Measurements from ENCODE around the gene TNF. TPM values are rescaled to one million over a fixed set of nuclear protein-coding genes. Genes with fewer than 3 reads are reported as not detected.

The TNF gene
- total RNA-seq, 1 donor from 2014 or later, result 1.2 TPM

- H3K9me3 ChIP-seq (ENCODE audit: insufficient read depth, low read depth, low read length), result no peaks in the 10 kb centered on the region
- H3K27ac Mint-ChIP-seq (ENCODE audit: unreplicated experiment), result peak within 1 kb of the TSS; percentile 48
Measured at GRCh38 chr6:31582230-31582643, 6.9 kb downstream of the TNF start, which contains the start of gene LTB. LTB (minus strand) TSS chr6:31582424; CDS start chr6:31582417, 7 bp downstream.

GRCh38 chr6:31585491-31585890 is 10.1 kb downstream of the TNF start:
- no peaks in the 10 kb centered on the region for H3K36me3 ChIP-seq (ENCODE audit: insufficient read depth, low read length)
- no peak overlapping the region for H3K4me3 ChIP-seq (ENCODE audit: insufficient read depth, low read depth, low read length)
- H3K4me1 ChIP-seq (ENCODE audit: insufficient read depth, low read length), result peaks cover 9% of the 10 kb centered on the region
- Mint-ChIP-seq H3K27ac (ENCODE audit: unreplicated experiment) (no peak overlapping the region), H3K27me3 (ENCODE audit: low read depth, unreplicated experiment) (peaks cover 8% of the 10 kb centered on the region), H3K4me3 (ENCODE audit: unreplicated experiment) (peak overlapping the region; percentile 21), H3K4me1 (ENCODE audit: low read depth, unreplicated experiment) (peaks cover 3% of the 10 kb centered on the region), H3K9me3 (ENCODE audit: unreplicated experiment) (no peaks in the 10 kb centered on the region), H3K36me3 (ENCODE audit: low read depth, unreplicated experiment) (no peaks in the 10 kb centered on the region)
- DNase-seq (ENCODE audit: low read depth) (no peak), FAIRE-seq (no peak)
- H3K9ac ChIP-seq (ENCODE audit: low read length), result no peak overlapping the region
- H3K9me3 ChIP-seq (ENCODE audit: insufficient read depth, low read depth, low read length), result no peaks in the 10 kb centered on the region
- H4K20me1 ChIP-seq (ENCODE audit: insufficient read depth, low read length), result no peaks in the 10 kb centered on the region
- no peak overlapping the region for H2AFZ ChIP-seq (ENCODE audit: low read depth, low read length)
- H3K79me2 ChIP-seq (ENCODE audit: insufficient read depth, low read length), result no peaks in the 10 kb centered on the region
- H3K27me3 ChIP-seq (ENCODE audit: insufficient read depth, low read length), result no peaks in the 10 kb centered on the region
- H3K27ac ChIP-seq (ENCODE audit: low read depth, low read length), result no peak overlapping the region
- no peak overlapping the region for H3K4me2 ChIP-seq (ENCODE audit: low read length)
- TF ChIP-seq EZH2 (IDR thresholded peaks at IDR 0.05; ENCODE audit: insufficient read depth, low read length) (no peak), CTCF (IDR thresholded peaks at IDR 0.05; ENCODE audit: insufficient read depth, low read depth, low read length) (peak; percentile 16)

More at GRCh38 chr6:31582230-31582643, 6.9 kb downstream of the TNF start, which contains the start of gene LTB:
- Histone ChIP-seq H3K4me1 (ENCODE audit: insufficient read depth, low read length) (peaks cover 11% of the 10 kb centered on the region), H4K20me1 (ENCODE audit: insufficient read depth, low read length) (no peaks in the 10 kb centered on the region), H3K27ac (ENCODE audit: low read depth, low read length) (no peak within 1 kb of the TSS), H3K4me2 (ENCODE audit: low read length) (peak within 1 kb of the TSS; percentile 95), H3K9ac (ENCODE audit: low read length) (peak within 1 kb of the TSS; percentile 86), H3K36me3 (ENCODE audit: insufficient read depth, low read length) (no peaks in the 10 kb centered on the region), H3K4me3 (ENCODE audit: insufficient read depth, low read depth, low read length) (peak within 1 kb of the TSS; percentile 77), H2AFZ (ENCODE audit: low read depth, low read length) (peak within 1 kb of the TSS; percentile 98), H3K79me2 (ENCODE audit: insufficient read depth, low read length) (no peaks in the 10 kb centered on the region), H3K27me3 (ENCODE audit: insufficient read depth, low read length) (no peaks in the 10 kb centered on the region)
- DNase-seq (ENCODE audit: low read depth) (no peak), FAIRE-seq (no peak)
- peak within 1 kb of the TSS; percentile 98 for H3K4me3 Mint-ChIP-seq (ENCODE audit: unreplicated experiment)
- peaks cover 4% of the 10 kb centered on the region for H3K4me1 Mint-ChIP-seq (ENCODE audit: low read depth, unreplicated experiment)
- peaks cover 4% of the 10 kb centered on the region for H3K27me3 Mint-ChIP-seq (ENCODE audit: low read depth, unreplicated experiment)
- no peaks in the 10 kb centered on the region for H3K9me3 Mint-ChIP-seq (ENCODE audit: unreplicated experiment)
- H3K36me3 Mint-ChIP-seq (ENCODE audit: low read depth, unreplicated experiment), result no peaks in the 10 kb centered on the region
- TF ChIP-seq EZH2 (IDR thresholded peaks at IDR 0.05; ENCODE audit: insufficient read depth, low read length), result no peak
- no peak for TF ChIP-seq CTCF (IDR thresholded peaks at IDR 0.05; ENCODE audit: insufficient read depth, low read depth, low read length)

GRCh38 chr6:31586008-31586407 is 10.6 kb downstream of the TNF start, which contains the start of gene LST1:
LST1 (plus strand) TSS chr6:31586277; CDS start chr6:31587300, 1,023 bp downstream.
- H3K9me3 Mint-ChIP-seq (ENCODE audit: unreplicated experiment), result no peaks in the 10 kb centered on the region
- H3K27ac Mint-ChIP-seq (ENCODE audit: unreplicated experiment), result no peak within 1 kb of the TSS

More at GRCh38 chr6:31586008-31586407, 10.6 kb downstream of the TNF start, which contains the start of gene LST1:
- H3K4me2 ChIP-seq (ENCODE audit: low read length), result no peak within 1 kb of the TSS
- H3K4me3 ChIP-seq (ENCODE audit: insufficient read depth, low read depth, low read length), result no peak within 1 kb of the TSS
- Mint-ChIP-seq H3K36me3 (ENCODE audit: low read depth, unreplicated experiment) (no peaks in the 10 kb centered on the region), H3K27me3 (ENCODE audit: low read depth, unreplicated experiment) (peaks cover 8% of the 10 kb centered on the region), H3K4me1 (ENCODE audit: low read depth, unreplicated experiment) (peaks cover 3% of the 10 kb centered on the region), H3K4me3 (ENCODE audit: unreplicated experiment) (peak within 1 kb of the TSS; percentile 21)
- no peak within 1 kb of the TSS for H3K27ac ChIP-seq (ENCODE audit: low read depth, low read length)
- no peak for FAIRE-seq
- H2AFZ ChIP-seq (ENCODE audit: low read depth, low read length), result no peak within 1 kb of the TSS
- no peaks in the 10 kb centered on the region for H3K36me3 ChIP-seq (ENCODE audit: insufficient read depth, low read length)
- no peaks in the 10 kb centered on the region for H3K9me3 ChIP-seq (ENCODE audit: insufficient read depth, low read depth, low read length)
- TF ChIP-seq CTCF (IDR thresholded peaks at IDR 0.05; ENCODE audit: insufficient read depth, low read depth, low read length) (no peak), EZH2 (IDR thresholded peaks at IDR 0.05; ENCODE audit: insufficient read depth, low read length) (no peak)
- no peaks in the 10 kb centered on the region for H4K20me1 ChIP-seq (ENCODE audit: insufficient read depth, low read length)
- H3K79me2 ChIP-seq (ENCODE audit: insufficient read depth, low read length), result no peaks in the 10 kb centered on the region
- H3K4me1 ChIP-seq (ENCODE audit: insufficient read depth, low read length), result peaks cover 7% of the 10 kb centered on the region
- H3K9ac ChIP-seq (ENCODE audit: low read length), result no peak within 1 kb of the TSS
- H3K27me3 ChIP-seq (ENCODE audit: insufficient read depth, low read length), result no peaks in the 10 kb centered on the region
- DNase-seq (ENCODE audit: low read depth), result no peak

All from astrocyte (in vitro differentiated cells and primary cell).